NCI-H1417 (cell line): ENCODE results near the gene ACACA.

Experiments
- DNase-seq, 3 experiments: peaks; one replicate each; lab custom pipeline; 2025; lab: John Stamatoyannopoulos, UW

Gene ACACA

GRCh38 chr17:37344519-37344918, 62.1 kb downstream of the ACACA start:
- no peak for DNase-seq

GRCh38 chr17:37342589-37342988, 64.0 kb downstream of the ACACA start:
- DNase-seq, result no peak

GRCh38 chr17:37340804-37341203, 65.8 kb downstream of the ACACA start:
- DNase-seq, result no peak

- no peak for DNase-seq
Measured at GRCh38 chr17:37339321-37339720, 67.3 kb downstream of the ACACA start.

GRCh38 chr17:37338847-37339246, 67.8 kb downstream of the ACACA start:
- no peak for DNase-seq

GRCh38 chr17:37327341-37328090, 79.1 kb downstream of the ACACA start:
- DNase-seq, result no peak

- no peak for DNase-seq
Measured at GRCh38 chr17:37322826-37323561, 83.6 kb downstream of the ACACA start.

GRCh38 chr17:37322106-37322505, 84.5 kb downstream of the ACACA start:
- DNase-seq, result no peak

- DNase-seq, result no peak
Measured at GRCh38 chr17:37318931-37319594, 87.6 kb downstream of the ACACA start.

- no peak for DNase-seq
Measured at GRCh38 chr17:37317867-37318266, 88.8 kb downstream of the ACACA start.

GRCh38 chr17:37315601-37316000, 91.0 kb downstream of the ACACA start:
- DNase-seq, result no peak

GRCh38 chr17:37312137-37312923, 94.3 kb downstream of the ACACA start:
- DNase-seq, result peak in 1 of 3 experiments; percentile 11

GRCh38 chr17:37310940-37311339, 95.7 kb downstream of the ACACA start:
- DNase-seq, result no peak

- no peak for DNase-seq
Measured at GRCh38 chr17:37309051-37309450, 97.6 kb downstream of the ACACA start.

GRCh38 chr17:37305406-37305905, 101.2 kb downstream of the ACACA start:
- no peak for DNase-seq

- peak in 1 of 3 experiments; percentile 3 for DNase-seq
Measured at GRCh38 chr17:37301288-37301687, 105.3 kb downstream of the ACACA start.

- no peak for DNase-seq
Measured at GRCh38 chr17:37300683-37301082, 106.0 kb downstream of the ACACA start.

GRCh38 chr17:37299257-37299980, 107.2 kb downstream of the ACACA start:
- peak; percentile 8 to 69 (median 22) for DNase-seq

GRCh38 chr17:37295888-37296287, 110.7 kb downstream of the ACACA start:
- DNase-seq, result peak in 1 of 3 experiments; percentile 51

- DNase-seq, result no peak
Measured at GRCh38 chr17:37294888-37295287, 111.7 kb downstream of the ACACA start.

- no peak for DNase-seq
Measured at GRCh38 chr17:37293770-37294169, 112.9 kb downstream of the ACACA start.
